GM18951 (cell line): Measurements from ENCODE around the gene GON7.

Source experiments
- POLR2A ChIP-seq: IDR thresholded peaks from 4 replicates; pipeline ENCODE4 v1.6.1; 2011; ENCODE audit warnings: mild to moderate bottlenecking; ENCODE audit not compliant: insufficient read length, insufficient read depth; ENCODE audit errors: extremely low read depth
- in situ Hi-C: fragments of 300-500 bp; cut with MboI; formaldehyde crosslinking; loops from one replicate; pipeline ENCODE4 v1.12.0; 2022; ENCODE audit warnings: low sequenced_read_pairs, mixed read lengths, inconsistent platforms; ENCODE audit not compliant: unreplicated experiment

Gene GON7

DNA sequence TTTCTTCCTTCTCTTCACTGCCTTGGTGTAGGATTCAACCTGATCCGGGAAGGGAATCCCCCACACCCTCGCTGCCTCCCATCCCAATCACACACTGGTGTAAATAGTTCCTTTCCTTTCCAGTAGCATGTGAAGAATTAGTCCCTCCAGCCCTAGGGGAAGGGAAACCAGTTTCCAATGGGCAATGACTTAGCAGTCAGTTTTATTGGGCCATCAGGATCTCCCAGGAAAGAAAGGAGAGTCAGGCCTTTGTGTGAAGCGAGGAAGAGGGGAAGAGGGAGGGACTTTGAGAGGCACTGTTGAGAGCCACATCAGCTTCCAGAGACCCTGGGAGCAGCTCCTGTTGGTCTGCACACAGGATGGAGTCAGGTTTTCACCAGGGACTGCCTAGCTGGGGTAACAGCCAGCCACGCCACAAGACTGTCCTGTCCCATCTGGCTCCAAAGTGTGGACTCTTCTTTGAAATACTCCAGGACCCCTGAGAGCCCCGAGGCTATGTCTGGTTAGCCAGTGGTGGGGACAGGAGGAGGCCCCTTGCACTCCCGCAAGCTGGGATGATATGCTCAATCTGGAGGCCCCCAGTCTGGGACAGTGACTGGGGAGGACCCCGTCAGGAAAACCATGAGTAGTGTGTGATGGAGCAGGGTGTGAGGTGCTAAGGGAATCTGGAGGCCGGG, 50.0 kb downstream of the GON7 start:
- in situ Hi-C loops = no loop called here
- no peak for TF ChIP-seq POLR2A

DNA sequence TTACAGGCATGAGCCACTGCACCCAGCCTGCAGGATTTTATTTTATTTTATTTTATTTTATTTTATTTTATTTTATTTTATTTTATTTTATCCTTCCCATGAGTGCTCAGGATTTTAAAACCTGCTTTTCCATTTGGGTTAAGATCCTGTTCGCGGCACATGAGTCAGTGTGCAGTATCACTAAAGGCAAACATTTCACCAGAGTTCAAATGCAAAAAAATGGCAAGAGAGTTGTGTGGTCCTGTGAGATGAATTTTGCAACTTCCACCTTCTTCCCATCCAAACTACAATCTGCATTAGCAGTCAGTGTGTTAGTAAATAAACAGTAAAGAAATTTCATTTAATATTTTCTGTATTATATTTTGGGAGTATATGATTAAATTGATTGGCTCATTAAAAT, 51.2 kb downstream of the GON7 start:
- no peak for TF ChIP-seq POLR2A
- in situ Hi-C loops = no loop called here

DNA sequence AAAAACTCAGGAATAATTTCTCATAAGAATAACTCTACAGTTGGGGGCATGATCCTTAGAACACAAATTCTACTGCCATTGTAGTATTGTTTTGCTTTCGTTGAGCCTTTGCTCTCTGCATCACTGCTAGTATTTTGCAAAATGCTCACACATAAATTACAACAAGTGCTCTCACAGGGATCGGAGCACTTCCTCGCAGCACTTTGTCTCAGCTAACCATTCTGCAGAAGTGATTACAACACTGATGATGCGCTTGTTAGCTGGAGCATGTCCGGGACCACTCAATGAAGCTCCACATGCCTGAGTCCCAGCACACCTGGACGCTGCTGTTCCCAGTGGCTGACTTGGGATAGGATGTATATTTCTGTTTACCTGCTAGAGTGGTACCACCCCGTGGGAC, 53.7 kb downstream of the GON7 start:
- in situ Hi-C loops = no loop called here
- no peak for TF ChIP-seq POLR2A
